Measurements from ENCODE around the gene ASB2.

The ASB2 gene, protein sequence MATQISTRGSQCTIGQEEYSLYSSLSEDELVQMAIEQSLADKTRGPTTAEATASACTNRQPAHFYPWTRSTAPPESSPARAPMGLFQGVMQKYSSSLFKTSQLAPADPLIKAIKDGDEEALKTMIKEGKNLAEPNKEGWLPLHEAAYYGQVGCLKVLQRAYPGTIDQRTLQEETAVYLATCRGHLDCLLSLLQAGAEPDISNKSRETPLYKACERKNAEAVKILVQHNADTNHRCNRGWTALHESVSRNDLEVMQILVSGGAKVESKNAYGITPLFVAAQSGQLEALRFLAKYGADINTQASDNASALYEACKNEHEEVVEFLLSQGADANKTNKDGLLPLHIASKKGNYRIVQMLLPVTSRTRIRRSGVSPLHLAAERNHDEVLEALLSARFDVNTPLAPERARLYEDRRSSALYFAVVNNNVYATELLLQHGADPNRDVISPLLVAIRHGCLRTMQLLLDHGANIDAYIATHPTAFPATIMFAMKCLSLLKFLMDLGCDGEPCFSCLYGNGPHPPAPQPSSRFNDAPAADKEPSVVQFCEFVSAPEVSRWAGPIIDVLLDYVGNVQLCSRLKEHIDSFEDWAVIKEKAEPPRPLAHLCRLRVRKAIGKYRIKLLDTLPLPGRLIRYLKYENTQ

DNA sequence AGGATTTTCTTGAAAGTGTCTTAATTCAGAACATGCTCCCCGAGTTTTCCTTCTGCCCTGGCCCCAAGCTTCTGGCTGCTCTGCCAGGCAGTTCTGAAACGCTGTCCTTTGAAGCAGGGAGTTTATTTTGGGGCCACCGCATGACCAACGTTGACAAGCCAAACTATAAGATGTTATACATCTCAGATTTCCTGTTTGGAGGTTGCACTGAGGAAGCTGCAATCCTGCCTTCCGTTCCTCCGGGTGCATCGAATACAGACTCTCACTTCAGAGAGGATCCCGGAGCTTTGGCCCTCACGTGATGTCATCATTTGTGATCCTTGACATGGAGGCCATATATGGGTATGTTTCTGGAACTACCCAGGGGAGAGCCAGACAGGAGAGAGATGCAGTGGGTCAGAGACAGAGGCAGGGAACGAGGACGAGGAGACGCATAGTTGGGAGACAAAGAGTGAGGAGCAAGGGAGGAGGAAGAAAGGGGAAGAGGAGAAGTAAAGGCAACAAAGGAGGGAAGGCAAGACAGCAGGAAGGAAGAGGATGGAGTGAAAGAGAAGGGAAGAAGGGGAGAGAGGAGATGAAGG, at the start of gene ASB2:
Gene ASB2, minus strand, starts transcription at position 94 of the 581 bp plus-strand sequence. CDS start 12,031 bp downstream, outside the sequence.
- Histone ChIP-seq H3K79me2 (ENCODE audit: insufficient read depth, low read length) (no peaks in the 10 kb centered on the region), H2AFZ (ENCODE audit: low read depth, low read length) (no peak within 1 kb of the TSS), H4K20me1 (ENCODE audit: insufficient read depth, low read length) (no peaks in the 10 kb centered on the region), H3K36me3 (ENCODE audit: insufficient read depth, low read length) (no peaks in the 10 kb centered on the region), H3K4me3 (ENCODE audit: low read depth in 1 of 2, low read length in 2 of 2) (no peak within 1 kb of the TSS), H3K27me3 (ENCODE audit: insufficient read depth, low read length, poor library complexity) (peaks cover 15% of the 10 kb centered on the region), H3K9me3 (ENCODE audit: insufficient read depth, low read length, severe bottlenecking) (peaks cover 14% of the 10 kb centered on the region), H3K9ac (ENCODE audit: low read depth, low read length) (no peak within 1 kb of the TSS), H3K4me1 (ENCODE audit: insufficient read depth, low read length) (peaks cover 4% of the 10 kb centered on the region; the same call in 1 of the 2 replicates), H3K4me2 (ENCODE audit: insufficient read depth, low read length) (no peak within 1 kb of the TSS), H3K27ac (ENCODE audit: low read length) (no peak within 1 kb of the TSS)
- TF ChIP-seq EZH2 (IDR thresholded peaks at IDR 0.05; ENCODE audit: borderline replicate concordance, low read depth, low read length, severe bottlenecking) = no peak
- TF ChIP-seq, protein P1, sequence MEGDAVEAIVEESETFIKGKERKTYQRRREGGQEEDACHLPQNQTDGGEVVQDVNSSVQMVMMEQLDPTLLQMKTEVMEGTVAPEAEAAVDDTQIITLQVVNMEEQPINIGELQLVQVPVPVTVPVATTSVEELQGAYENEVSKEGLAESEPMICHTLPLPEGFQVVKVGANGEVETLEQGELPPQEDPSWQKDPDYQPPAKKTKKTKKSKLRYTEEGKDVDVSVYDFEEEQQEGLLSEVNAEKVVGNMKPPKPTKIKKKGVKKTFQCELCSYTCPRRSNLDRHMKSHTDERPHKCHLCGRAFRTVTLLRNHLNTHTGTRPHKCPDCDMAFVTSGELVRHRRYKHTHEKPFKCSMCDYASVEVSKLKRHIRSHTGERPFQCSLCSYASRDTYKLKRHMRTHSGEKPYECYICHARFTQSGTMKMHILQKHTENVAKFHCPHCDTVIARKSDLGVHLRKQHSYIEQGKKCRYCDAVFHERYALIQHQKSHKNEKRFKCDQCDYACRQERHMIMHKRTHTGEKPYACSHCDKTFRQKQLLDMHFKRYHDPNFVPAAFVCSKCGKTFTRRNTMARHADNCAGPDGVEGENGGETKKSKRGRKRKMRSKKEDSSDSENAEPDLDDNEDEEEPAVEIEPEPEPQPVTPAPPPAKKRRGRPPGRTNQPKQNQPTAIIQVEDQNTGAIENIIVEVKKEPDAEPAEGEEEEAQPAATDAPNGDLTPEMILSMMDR (IDR thresholded peaks at IDR 0.05; ENCODE audit: borderline replicate concordance, extremely low read depth, low read length, poor library complexity, severe bottlenecking) = no peak
- ATAC-seq (ENCODE audit: insufficient read depth, low read depth) (no peak), DNase-seq (no peak)

DNA sequence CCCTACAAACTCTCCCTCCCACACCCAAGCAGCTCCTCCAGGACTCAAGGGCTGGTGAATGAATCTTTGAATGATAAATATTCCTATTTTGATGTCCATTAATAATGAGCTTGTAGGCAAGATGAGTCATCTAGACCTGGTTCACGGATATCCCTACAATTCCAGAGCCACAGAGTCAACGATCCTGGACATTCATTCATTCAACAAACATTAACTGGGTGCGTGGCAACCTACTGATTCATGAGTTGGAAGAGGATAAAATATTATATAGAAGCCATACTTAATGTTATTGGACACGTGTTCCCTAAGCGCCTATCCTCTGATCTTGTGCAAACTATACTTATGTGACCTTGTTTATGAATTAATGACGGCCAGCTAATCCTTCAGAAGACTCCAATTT, 49.4 kb upstream of the ASB2 start:
- Histone ChIP-seq H3K27ac (ENCODE audit: low read length) (no peak overlapping the region), H3K4me1 (ENCODE audit: insufficient read depth, low read length) (no peaks in the 10 kb centered on the region), H4K20me1 (ENCODE audit: insufficient read depth, low read length) (peaks cover 4% of the 10 kb centered on the region; the same call in 1 of the 2 replicates), H3K4me2 (ENCODE audit: insufficient read depth, low read length) (no peak overlapping the region), H2AFZ (ENCODE audit: low read depth, low read length) (no peak overlapping the region), H3K9ac (ENCODE audit: low read depth, low read length) (no peak overlapping the region), H3K9me3 (ENCODE audit: insufficient read depth, low read length, severe bottlenecking) (no peaks in the 10 kb centered on the region), H3K27me3 (ENCODE audit: insufficient read depth, low read length, poor library complexity) (peaks cover 5% of the 10 kb centered on the region), H3K79me2 (ENCODE audit: insufficient read depth, low read length) (no peaks in the 10 kb centered on the region), H3K36me3 (ENCODE audit: insufficient read depth, low read length) (no peaks in the 10 kb centered on the region), H3K4me3 (ENCODE audit: low read depth in 1 of 2, low read length in 2 of 2) (no peak overlapping the region)
- DNase-seq = no peak
- TF ChIP-seq EZH2 (IDR thresholded peaks at IDR 0.05; ENCODE audit: borderline replicate concordance, low read depth, low read length, severe bottlenecking) = no peak
- TF ChIP-seq, protein P1 (IDR thresholded peaks at IDR 0.05; ENCODE audit: borderline replicate concordance, extremely low read depth, low read length, poor library complexity, severe bottlenecking) = no peak
- no peak for ATAC-seq (ENCODE audit: insufficient read depth, low read depth)

DNA sequence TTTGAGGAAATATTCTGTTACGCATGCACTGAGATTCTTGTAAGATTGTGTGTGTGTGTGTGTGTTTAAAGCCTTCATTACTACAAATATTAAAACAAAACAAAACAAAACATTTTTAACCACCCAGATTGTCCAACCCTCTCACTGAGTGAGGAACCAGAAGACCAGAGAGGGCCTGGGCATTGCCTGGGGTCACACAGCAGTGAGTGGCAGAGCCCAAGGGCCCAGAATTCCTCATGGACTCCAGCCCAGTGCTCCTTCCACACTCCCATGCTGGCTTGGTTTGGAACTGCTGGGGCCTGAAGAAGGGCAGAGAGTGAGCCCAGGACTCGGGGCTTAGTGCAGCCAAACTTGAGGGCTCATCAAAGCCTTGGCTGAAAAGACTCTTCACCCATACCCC, 48.2 kb upstream of the ASB2 start:
- ATAC-seq (ENCODE audit: insufficient read depth, low read depth) (no peak), DNase-seq (no peak)
- H3K36me3 ChIP-seq (ENCODE audit: insufficient read depth, low read length) = no peaks in the 10 kb centered on the region
- no peaks in the 10 kb centered on the region for H3K79me2 ChIP-seq (ENCODE audit: insufficient read depth, low read length)
- TF ChIP-seq EZH2 (IDR thresholded peaks at IDR 0.05; ENCODE audit: borderline replicate concordance, low read depth, low read length, severe bottlenecking) = no peak
- TF ChIP-seq, protein P1 (IDR thresholded peaks at IDR 0.05; ENCODE audit: borderline replicate concordance, extremely low read depth, low read length, poor library complexity, severe bottlenecking) = no peak
- peaks cover 4% of the 10 kb centered on the region; the same call in 1 of the 2 replicates for H4K20me1 ChIP-seq (ENCODE audit: insufficient read depth, low read length)
- H2AFZ ChIP-seq (ENCODE audit: low read depth, low read length) = no peak overlapping the region
- peaks cover 5% of the 10 kb centered on the region for H3K27me3 ChIP-seq (ENCODE audit: insufficient read depth, low read length, poor library complexity)
- no peak overlapping the region for H3K4me3 ChIP-seq (ENCODE audit: low read depth in 1 of 2, low read length in 2 of 2)
- no peak overlapping the region for H3K27ac ChIP-seq (ENCODE audit: low read length)
- no peaks in the 10 kb centered on the region for H3K9me3 ChIP-seq (ENCODE audit: insufficient read depth, low read length, severe bottlenecking)
- H3K4me2 ChIP-seq (ENCODE audit: insufficient read depth, low read length) = no peak overlapping the region
- no peaks in the 10 kb centered on the region for H3K4me1 ChIP-seq (ENCODE audit: insufficient read depth, low read length)
- no peak overlapping the region for H3K9ac ChIP-seq (ENCODE audit: low read depth, low read length)

Data from DND-41 (cell line).